ENCODE measurements around the gene PNPLA7.
"Not testable (repeated sequence)": the region's sequence is repeated elsewhere in the genome, so short reads cannot be mapped to it uniquely, and the experiment has no call there.

PNPLA7 gene

DNA sequence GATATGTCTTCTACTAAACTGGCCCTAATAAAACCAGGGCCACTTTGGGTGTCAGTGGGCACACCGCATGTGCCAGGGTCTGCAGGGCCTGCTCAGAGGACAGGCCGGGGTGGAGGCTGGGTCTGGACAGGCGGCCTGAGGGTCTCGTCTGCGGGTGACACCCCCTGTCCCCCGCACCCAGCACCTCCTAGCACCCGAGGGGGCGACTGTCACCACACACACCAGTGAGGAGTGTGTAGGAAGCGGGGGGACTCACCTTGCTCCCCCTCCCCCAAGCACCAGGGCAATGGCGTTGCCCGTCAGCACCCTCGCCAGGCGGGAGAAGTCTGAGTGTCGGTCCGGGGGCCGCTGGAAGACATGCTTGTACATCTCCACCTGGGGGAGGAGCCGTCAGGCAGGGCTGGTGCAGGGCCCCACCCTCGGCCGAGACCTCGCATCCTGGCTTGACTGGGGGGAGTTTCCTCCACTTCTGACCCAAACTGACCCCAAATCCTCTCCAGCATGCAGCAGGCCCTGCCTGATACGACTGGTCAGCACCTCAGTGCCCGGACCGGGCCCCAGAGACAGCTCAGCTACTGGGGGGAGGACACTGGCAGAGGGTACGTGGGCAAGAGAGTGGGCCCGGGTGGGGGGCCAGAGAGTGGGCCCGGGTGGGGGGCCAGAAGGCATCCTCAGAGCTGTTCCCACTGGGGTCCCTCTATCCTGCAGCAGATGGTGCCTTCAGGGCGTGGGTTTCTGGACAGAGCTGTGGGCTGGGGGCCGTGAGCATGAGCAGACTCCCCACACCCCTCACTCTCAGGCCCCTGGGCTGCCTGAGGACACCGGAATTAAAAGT lies 72.2 kb downstream of the PNPLA7 start:
- no peak for DNase-seq

DNA sequence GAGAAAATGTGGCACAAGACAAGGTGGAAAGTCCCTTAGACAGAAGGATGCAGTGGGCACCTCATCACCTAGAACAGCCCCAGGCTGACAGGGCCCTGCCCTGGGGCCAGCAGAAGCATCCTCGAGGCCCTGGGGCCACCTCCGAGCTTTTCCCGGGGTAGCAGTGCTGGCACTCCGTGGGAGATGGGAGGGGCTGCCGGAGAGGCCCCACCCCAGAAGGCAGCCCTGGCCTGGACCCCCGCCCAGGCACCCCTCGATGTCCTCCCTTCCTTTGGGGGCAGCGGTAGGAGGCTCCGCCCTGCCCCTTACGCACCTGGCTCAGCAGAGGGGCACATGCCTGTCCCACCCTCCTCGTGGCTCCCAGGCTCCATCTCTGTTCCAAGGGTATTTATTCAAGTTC lies 73.3 kb downstream of the PNPLA7 start:
- no peak for DNase-seq

DNA sequence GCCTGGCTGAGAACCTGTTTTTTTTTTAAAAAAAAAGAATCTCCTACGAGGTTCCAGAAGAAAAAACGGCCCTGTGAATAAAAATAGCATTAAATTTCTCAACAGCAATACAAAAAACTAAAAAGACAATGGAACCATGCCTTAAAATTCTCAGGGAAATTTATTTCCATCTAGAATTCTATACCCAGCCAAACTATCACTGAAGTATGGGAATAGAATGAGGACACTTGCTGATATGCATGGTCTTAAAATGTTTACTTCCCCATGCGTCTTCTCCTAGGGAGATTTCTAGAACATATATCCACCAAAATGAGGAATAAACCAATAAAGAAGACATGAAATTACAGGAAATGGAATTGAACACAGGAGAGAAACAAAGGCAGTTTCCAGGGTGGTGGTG lies 74.5 kb downstream of the PNPLA7 start:
- no peak for DNase-seq

DNA sequence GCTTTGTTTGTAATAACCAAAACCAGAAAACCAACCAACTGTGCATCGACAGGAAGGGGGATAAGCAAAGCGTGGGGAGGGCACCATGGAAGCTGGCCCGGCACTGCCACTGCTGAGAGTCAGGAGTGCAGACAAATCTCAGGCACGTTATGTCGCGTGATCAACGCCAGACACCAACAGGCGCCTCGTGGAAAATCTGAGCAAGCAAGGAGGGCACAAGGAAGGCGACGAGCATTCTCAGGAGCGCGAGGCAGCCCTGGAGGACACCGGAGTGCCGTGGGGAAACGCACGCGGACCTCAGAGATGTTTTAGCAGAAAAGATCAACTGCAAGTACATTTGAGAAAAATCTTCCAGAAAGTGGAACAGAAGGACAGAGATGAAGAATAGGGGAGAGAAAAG lies 75.9 kb downstream of the PNPLA7 start:
- DNase-seq = no peak

DNA sequence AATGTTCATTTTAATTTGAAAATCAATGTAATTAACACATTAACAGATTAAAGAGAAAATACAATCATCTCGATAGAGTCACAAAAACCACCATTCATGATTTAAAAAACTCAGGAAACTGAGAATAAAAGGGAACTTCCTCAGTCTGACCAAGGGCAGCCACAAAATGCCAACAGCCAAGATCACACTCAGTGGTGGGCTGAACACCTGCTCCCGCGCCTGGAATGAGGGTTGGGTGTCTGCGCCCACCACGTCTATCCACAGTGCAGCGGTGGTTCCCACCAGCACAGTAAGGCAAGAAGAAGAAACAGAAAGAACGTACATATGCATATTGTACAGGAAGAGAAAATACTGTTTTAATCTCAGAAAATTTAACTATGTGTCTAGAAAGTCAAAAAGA lies 79.4 kb downstream of the PNPLA7 start:
- no peak for DNase-seq

DNA sequence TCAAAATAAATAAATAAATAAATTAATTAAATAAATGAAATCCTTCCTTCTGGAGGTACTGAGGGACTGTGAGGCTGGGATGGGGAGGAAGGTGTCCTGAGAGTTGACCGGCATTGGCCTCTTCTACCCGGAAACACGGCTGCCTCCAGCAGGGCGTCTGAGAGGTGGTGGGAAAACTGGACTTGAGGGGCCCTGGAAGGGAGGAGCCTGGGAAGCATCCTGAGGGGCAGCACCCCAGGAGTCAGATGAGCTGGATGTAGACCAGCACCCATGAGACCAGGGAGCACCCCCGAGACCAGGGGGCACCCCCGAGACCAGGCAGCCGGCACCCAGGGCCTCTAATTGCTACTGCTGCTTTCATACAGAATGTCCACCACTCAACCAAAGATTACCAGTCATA lies 82.3 kb downstream of the PNPLA7 start:
- no peak for DNase-seq

DNA sequence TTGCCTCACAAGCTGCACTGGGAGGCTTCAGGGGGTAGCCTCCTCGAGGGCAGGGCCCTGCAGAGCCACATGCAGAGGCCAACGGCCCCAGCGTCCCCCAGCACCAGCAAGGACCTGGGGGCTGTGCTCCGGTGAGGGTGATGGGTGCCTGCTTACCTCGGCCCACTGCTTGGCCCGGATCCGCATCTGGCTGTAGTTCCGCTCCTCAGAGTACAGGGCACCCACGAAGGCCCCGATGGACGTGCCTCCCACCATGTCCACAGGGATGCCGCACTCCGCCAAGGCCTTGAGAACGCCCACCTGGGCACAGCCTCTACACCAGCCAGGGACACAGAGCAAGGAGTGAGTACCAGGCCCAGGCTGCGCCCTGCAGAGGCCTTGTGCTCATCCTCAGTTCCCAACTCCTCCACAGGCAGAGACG lies 83.0 kb downstream of the PNPLA7 start:
- no peak for DNase-seq

DNA sequence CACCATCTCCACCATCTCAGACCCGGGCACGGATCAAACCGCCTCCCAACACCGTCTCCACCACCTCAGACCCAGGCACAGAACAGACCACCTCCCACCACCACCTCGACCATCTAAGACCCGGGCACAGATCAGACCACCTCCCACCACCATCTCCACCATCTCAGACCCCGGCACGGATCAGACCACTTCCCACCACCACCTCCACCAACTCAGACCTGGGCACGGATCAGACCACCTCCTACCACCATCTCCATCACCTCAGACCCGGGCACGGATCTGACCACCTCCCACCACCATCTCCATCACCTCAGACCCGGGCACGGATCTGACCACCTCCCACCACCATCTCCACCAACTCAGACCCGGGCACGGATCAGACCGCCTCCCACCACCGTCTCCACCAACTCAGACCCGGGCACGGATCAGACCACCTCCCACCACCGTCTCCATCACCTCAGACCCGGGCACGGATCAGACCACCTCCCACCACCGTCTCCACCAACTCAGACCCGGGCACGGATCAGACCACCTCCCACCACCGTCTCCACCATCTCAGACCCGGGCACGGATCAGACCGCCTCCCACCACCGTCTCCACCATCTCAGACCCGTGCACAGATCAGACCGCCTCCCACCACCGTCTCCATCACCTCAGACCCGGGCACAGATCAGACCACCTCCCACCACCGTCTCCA lies 83.7 kb downstream of the PNPLA7 start:
- not testable (repeated sequence) for DNase-seq

DNA sequence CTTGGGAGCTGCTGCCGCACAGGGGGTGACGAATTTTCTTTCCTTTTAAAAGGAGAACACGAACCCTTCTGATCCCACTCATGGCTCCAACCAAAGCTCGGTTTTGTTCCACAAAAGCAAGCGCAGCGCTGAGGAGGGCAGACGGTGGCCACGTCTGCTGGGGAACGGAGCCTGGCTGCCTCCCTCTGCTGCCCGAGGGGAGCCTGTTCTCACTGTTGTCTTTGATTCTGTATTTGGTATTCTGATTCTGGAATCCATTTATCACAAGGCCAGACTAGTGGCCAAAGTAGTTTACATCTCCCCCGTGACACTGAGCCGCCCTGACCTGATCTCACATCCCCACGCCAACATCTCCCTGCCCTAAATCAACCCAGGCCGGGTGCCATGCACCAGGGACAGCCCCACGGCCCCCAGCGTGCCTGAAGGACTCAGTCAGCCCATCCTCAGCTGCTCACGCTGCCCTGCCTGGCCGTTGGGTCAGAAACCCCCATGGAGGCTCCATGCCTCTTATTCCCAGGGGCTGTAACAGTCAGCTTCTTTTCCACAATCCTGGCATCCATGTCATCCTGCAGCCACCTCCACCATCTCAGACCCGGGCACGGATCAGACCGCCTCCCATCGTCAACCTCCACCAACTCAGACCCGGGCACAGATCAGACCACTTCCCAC lies 84.3 kb downstream of the PNPLA7 start:
- no peak for DNase-seq

DNA sequence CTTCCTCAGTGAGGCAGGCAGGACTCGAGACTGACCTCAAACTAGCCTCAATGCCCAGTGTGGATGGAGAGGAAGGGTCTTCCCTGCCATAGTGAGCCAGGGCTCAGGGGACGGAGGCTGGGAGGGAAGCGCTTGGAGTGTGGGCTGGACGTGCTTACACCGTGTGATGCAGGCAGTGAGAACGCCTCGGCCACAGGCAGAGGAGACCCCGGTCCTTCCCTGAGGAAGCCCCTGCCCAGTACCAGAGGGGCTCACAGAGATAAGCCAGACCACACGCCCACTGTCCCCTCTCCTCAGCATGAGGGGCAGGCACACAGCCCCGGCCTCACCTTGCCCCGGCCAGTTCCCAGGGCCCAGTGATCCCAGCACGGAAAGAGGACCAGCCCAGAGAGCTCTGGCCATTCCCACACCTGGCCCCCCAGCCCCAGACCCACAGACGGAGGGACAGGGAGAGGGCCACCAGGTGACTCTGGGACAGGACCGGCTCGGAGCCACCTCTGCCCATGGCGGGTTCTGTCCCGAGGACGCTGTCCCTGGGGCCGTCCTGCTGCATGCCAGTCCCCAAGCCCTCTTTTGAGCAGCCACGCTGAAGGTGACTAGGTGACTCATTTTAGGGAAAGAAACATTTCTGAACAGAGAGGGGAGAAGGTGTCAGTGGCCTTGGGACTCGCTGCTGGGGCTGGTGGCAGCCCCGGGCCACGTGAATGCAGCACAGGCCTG lies 85.0 kb downstream of the PNPLA7 start:
- DNase-seq = no peak

DNA sequence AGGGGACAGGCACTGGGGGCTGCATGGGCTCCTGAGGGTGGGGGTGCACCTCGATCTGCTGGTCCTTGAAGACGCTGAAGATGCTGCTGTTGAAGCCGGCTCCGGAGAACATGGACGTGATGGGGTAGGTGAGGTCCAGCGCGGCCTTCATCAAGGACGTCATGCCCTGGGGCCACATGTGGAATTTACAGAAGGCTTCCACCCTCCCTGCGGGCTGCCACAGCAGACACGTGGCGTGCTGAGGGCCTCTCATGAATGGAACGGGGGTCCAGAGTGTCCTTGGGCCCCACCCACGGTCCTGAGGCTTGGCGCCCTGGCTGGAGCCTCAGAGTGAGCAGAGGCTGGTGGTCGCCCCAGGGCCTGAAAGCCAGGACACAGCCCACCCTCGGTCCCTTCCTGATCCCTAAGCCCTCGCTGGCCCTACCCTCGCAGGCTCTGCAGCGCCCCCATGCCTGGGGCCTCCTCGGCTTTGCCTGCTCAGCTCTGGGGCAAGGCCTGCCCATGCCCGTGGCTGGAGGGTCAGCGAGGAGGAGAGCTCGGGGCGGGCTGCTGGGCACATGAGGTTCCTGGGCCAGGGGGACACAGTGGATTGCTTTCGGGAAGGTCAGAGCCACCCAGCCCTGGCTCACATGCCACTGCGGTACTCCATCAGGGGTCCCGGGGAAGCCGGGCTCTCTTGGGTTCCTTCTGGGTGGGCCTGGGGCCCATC lies 85.8 kb downstream of the PNPLA7 start:
- DNase-seq = no peak

DNA sequence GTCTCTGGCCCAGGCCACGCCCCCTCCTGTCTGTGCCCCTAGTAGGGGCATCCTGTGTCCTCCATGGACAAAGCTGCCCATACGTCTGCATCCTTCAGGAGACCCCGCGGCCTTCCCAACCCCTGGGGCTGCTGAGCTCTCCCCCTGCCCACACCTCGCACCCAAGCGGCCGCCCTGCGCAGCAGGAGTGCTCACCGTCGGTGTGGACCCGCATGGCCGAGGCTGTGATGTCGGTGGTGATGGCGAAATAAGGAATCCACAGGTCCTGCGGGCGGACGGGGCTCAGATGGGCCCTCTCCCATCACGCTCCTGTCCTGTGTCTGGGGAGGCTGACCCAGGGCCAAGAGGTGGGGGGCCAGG lies 86.3 kb downstream of the PNPLA7 start:
- no peak for DNase-seq

DNA sequence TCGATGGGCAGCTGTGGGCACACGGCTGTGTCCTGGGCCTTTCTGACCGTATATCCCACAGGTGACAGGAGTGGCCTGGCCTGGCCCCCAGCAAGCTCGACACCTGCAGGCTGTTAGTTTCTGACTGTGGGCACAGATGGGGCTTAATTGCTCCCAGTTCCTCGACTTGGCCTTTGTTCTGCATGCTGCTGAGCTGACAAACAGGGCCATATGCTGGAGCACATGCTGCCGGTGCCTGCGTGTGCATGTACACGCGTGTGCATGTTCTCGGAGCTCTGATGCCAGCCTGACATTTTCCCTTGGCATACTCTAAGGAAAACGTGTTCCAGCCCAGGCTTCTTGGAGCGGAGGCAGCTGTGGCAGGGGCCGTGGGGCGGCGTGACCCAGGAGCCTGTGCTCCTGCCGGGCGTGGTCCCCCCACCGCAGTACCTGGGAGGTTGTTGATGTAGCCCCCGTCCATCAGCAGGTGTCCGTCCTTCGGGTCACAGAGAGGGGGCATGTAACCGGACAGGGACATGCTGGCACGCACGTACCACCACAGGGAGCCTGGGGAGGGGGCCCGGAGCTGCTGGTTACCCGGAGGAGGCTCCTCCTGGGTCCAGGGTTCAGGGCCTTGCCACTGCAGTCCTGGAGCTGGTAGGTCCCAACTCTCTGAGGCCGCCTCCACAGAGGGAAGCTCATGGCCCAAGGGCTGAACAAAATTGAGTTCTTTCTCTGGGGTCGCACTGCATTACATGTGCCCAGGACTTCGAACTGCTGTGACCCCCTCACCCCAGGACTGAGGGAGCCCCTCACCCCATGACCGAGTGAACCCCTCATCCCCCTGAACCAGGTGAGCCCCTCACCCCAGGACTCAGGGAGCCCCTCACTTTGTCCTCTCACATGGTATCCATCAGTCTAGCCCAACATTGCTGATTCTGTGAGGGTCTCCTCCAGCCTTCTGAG lies 86.9 kb downstream of the PNPLA7 start:
- DNase-seq = no peak

DNA sequence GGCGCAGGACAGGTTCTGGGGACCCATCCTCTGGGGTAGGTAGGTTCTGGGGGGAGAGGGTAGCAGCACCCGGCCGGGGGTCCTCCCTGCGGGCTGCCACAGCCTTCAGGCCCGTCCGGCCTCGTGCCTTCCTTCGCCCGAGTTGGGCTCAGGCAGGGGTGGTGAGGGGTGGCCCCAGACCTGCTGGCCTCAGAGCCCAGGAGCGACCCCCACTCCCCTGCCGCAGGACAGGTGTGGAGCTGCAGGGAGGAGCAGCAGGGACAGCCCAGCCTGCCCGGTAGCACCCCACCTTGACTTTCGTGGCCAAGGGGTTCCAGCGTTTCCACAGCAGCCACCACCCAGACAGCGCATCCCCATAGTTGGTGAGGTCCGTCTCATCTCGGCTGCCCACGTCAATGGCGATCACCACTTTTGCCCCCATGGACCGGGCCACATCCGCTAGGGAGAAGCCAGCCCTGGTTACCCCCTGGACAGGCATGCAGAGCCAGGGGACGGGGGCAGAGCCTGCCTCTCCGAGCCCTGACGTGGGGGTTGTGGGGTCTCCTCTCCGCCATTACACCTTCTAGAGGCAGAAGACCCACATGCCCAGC lies 87.7 kb downstream of the PNPLA7 start:
- no peak for DNase-seq

DNA sequence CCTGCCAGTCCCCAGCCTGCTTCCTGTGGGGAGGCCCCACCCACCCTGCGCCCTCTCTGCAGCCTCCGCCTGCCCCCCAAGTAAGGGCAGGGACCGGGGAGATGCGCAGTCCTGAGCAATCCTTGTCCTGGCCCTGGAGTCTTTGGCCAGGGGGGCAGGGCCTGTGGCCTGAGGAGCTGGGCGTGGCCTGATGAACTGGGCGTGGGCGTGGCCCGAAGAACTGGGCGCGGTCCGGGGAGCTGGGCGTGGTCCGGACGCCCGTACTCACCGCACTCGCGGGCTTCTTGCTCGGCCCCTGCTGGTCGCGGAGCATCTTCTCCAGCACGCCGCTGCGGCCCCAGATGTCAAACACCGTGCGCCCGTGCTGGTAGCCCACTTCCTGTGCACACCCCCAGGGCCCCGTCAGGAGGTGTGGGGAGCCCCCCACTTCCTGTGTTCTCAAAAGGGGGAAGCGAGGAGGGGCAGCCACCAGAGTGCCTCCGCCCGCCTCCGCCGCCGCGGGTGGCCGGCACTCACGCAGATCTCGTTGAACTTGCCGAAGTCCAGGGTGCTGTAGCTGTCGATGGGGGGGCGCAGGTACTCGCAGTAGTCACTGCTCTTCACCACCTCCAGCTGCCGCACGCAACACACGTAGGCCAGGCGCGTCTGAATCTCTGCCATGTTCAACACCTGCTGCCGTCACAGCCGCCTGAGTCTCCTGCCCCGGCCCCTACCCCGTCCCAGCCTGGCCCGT lies 88.4 kb downstream of the PNPLA7 start:
- DNase-seq = peak; percentile 80

DNA sequence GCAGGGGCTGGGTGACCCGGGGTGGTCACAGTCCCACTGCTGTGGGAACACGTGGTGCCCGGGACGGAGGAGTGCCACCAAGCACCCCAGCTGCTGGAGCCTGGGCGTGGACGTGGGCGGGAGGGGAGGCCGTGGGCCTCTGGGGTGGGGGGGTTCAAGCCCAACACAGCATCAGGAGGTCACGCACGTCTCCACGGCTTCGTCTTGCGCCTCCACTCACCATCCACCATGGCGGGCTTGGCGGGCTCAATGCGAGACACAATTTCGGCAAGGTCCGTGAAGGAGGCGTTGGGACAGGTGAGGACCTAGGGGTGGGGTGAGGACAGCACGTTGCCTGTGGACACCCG lies 88.9 kb downstream of the PNPLA7 start:
- DNase-seq = peak; percentile 56

DNA sequence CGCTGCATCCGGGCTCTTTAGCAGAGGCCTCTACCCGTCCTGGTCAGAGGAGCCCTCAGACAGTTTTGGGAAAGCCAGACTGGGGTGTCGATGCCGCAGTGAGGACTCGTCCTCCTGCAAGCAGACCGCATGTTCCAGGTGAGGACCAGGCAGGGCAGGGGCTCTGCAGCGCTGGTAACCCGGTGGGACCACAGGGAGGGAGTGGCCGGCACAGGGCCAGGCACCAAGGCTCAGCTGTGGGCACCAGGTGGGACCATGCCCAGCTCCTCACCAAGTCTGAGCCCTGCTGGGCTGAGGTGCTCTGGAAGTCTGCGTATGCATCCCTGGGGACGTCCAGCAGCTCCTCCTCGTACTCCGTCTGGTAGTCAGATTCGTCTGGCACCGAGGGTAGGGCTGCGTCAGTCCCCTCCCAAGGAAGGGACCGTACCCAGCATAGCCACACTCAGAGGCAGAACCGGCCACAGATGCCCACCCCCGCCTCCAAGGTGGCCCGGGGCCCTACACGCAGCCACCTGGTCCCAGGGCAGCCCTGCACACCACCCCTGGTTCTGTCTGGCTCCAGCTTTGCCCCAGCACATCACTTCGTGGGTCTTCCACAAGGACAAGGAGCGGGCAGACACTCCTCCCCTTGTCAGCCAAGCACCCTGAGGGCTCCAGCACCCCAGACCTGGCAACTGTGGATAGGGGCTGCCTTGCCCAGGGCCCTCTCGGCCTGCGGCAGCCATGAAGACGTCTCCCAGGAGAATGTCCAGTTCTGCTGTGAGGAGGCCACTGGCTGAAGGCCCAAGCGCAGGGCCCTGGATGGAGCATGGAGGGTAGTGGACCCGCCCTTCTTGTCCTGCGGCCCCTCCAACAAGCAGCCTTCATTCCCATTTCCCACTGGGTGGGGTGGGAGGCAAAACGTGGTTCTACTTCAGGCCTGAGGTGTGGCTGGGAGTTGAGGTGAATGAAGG lies 89.6 kb downstream of the PNPLA7 start:
- no peak for DNase-seq

DNA sequence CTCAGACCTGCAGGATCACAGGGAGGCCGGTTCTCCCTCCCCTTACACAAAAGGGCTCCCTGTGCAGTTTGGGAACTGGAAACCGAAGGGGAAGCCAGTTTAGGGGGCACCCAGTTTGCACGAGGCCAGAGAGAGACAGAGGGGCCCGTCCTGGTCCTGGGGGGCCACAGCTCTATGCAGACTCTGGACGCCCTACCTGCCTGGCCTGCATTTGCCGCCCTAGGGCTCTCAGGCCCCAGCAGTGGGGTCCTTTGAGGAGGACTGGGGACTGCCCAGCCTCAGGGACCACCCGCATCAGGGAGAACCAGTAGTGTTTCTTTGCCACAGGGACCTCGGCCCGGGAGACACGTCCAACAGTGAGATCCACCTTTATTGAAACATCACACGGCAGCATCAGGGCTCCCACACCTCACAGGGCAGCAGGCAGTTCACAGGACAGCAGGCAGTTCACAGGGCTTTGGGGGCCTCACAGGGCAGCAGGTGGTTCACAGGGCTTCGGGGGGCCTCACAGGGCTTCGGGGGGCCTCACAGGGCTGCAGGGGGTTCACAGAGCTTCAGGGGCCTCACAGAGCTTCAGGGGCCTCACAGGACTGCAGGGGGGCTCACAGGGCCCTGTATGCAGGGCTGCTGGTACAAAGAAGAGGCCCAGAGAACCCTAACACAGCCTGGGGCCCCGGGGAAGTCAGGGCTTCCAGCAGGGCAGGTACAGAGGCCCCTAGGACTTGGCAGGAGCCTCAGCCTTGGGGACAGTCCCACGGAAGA lies 90.4 kb downstream of the PNPLA7 start:
- no peak for DNase-seq
